Fibroblast of lung (primary cell): ENCODE data around the gene LRRC53.

Source experiments
- CTCF ChIP-seq, 2 donors: IDR thresholded peaks in 1 of 2; conservative IDR thresholded peaks in 1 of 2; 1 replicate in 1 of 2; 2 replicates in 1 of 2; pipeline ENCODE4 v1.5.1; 2011 to 2012; ENCODE audit warnings: low read length in 2 of 2, control low read depth in 1 of 2, inconsistent platforms in 1 of 2, low read depth in 1 of 2, mild to moderate bottlenecking in 1 of 2
- EZH2 ChIP-seq: IDR thresholded peaks from 2 replicates; pipeline ENCODE4 v1.5.1; 2012; ENCODE audit warnings: low read length, control low read depth, mild to moderate bottlenecking; ENCODE audit errors: missing control alignments

GRCh38 chr1:74513411-74514300, 1.2 kb upstream of the LRRC53 start:
- TF ChIP-seq CTCF (conservative IDR thresholded peaks at IDR 0.05 in 1 of 2, IDR thresholded peaks at IDR 0.05 in 1 of 2; ENCODE audit: low read depth in 1 of 2, low read length in 2 of 2) (no peak), EZH2 (no peak)
